A549 (cell line): ENCODE results near the gene NTSR1.

Experiments used
- CEBPB ChIP-seq, 2 experiments: fragments of >200 bp in 1 of 2; sonication (Bioruptor Twin) in 1 of 2; formaldehyde crosslinking in 1 of 2; IDR thresholded peaks; 2 replicates each; pipeline ENCODE4 v1.6.1; 2012 to 2016
- CHD2 ChIP-seq: fragments of 150-350 bp; IDR thresholded peaks from 2 replicates; pipeline ENCODE4 v1.6.1; 2014; ENCODE audit warnings: low read length; ENCODE audit not compliant: partially characterized antibody
- EP300 ChIP-seq, 2 experiments: fragments of >200 bp; sonication (Bioruptor Twin); formaldehyde crosslinking; IDR thresholded peaks; 2 replicates in 1 of 2; 3 replicates in 1 of 2; pipeline ENCODE4 v1.6.1; 2016 to 2017
- GATA3 ChIP-seq: IDR thresholded peaks from 2 replicates; pipeline ENCODE4 v1.6.1; 2012; ENCODE audit warnings: borderline replicate concordance
- JUN ChIP-seq, 2 experiments: fragments of >200 bp; sonication (Bioruptor Twin); formaldehyde crosslinking; IDR thresholded peaks; 2 replicates in 1 of 2; 3 replicates in 1 of 2; pipeline ENCODE4 v1.6.1; 2016 to 2017
- KDM5A ChIP-seq: fragments of 200-600 bp; sonication (generic); IDR thresholded peaks from 2 replicates; pipeline ENCODE4 v1.6.1; 2016; ENCODE audit warnings: antibody characterized with exemption, mild to moderate bottlenecking
- MAFK ChIP-seq: fragments of 450-650 bp; IDR thresholded peaks from 2 replicates; pipeline ENCODE4 v1.6.1; 2014; ENCODE audit not compliant: partially characterized antibody
- MYC ChIP-seq: IDR thresholded peaks from 2 replicates; pipeline ENCODE4 v1.6.1; 2012; ENCODE audit warnings: mild to moderate bottlenecking, inconsistent platforms, low read length, improper control_type of control experiment, borderline replicate concordance
- POLR2A ChIP-seq: IDR thresholded peaks from 2 replicates; pipeline ENCODE4 v1.6.1; 2012; ENCODE audit warnings: mild to moderate bottlenecking, low read length
- SMC3 ChIP-seq: fragments of >200 bp; sonication (Bioruptor Twin); formaldehyde crosslinking; IDR thresholded peaks from 3 replicates; pipeline ENCODE4 v1.6.1; 2018; ENCODE audit warnings: inconsistent platforms
- TFCP2L1 ChIP-seq: fragments of 250-450 bp; sonication (Bioruptor Pico); IDR thresholded peaks from 2 replicates; pipeline ENCODE4 v1.5.0; 2021; ENCODE audit warnings: mild to moderate bottlenecking
- TF ChIP-seq, protein P1 (sequence below): fragments of >200 bp; sonication (Bioruptor Twin); formaldehyde crosslinking; IDR thresholded peaks from 3 replicates; pipeline ENCODE4 v1.5.1; 2016
- TF ChIP-seq, protein P2 (sequence below): IDR thresholded peaks from 2 replicates; pipeline ENCODE4 v1.6.1; 2012

DNA sequence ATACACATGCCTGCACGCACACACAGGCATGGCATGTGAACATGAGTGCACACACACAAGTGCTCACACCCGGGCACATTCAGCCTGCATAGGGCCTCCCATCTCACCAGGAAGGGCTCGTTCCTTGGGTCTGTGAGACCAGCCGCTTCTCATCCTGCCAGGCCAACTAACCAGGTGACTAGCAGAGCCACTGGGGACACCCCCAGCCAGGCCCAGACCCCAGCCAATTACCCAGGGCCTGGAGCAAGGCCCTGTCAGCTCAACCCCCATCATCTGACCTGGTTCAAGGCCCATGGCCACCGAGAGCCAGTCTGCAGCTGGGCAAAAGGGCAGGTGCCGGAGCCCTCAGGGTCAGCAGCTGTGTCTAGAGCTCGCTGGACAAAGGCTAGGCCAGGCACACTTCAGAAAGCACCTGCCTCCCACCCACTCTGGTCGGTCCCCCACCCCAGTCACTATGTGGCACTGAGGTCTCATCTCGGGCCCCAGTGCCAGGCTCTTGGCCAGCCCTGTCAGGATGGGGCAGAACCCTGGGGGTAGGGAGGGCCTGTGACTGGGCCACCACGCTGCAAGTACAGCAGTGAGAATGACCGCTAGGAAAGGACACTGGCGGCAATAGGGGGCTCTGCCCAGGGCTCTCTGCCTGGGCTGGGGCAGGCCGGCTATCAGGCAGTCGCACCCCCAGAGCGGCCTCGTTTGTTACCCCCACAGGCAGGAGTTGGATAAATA, 60.9 kb downstream of the NTSR1 start:
- no peak for TF ChIP-seq POLR2A
- TF ChIP-seq CHD2, result no peak
- no peak for TF ChIP-seq MYC
- no peak for TF ChIP-seq EP300 (IDR thresholded peaks at IDR 0.05)
- no peak for TF ChIP-seq KDM5A
- TF ChIP-seq GATA3, result no peak
- TF ChIP-seq, protein P1, sequence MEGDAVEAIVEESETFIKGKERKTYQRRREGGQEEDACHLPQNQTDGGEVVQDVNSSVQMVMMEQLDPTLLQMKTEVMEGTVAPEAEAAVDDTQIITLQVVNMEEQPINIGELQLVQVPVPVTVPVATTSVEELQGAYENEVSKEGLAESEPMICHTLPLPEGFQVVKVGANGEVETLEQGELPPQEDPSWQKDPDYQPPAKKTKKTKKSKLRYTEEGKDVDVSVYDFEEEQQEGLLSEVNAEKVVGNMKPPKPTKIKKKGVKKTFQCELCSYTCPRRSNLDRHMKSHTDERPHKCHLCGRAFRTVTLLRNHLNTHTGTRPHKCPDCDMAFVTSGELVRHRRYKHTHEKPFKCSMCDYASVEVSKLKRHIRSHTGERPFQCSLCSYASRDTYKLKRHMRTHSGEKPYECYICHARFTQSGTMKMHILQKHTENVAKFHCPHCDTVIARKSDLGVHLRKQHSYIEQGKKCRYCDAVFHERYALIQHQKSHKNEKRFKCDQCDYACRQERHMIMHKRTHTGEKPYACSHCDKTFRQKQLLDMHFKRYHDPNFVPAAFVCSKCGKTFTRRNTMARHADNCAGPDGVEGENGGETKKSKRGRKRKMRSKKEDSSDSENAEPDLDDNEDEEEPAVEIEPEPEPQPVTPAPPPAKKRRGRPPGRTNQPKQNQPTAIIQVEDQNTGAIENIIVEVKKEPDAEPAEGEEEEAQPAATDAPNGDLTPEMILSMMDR, result no peak
- no peak for TF ChIP-seq MAFK
- TF ChIP-seq, protein P2, sequence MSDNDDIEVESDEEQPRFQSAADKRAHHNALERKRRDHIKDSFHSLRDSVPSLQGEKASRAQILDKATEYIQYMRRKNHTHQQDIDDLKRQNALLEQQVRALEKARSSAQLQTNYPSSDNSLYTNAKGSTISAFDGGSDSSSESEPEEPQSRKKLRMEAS, result no peak
- no peak for TF ChIP-seq SMC3
- TF ChIP-seq JUN (IDR thresholded peaks at IDR 0.05), result no peak
- TF ChIP-seq TFCP2L1 (CRISPR knock-in tag), result no peak
- no peak for TF ChIP-seq CEBPB (IDR thresholded peaks at IDR 0.05)
